ENCODE results near the gene IGSF10. TPM values are rescaled to one million over a fixed set of nuclear protein-coding genes. Genes with fewer than 3 reads are reported as not detected.

IGSF10 gene
- total and polyA plus RNA-seq, 2 of the 13 experiments (the other 11 are each of a cell fraction or from before 2014, with no cell fraction given): 0.16 TPM; not detected in 1

GRCh38 chr3:151432616-151433372 lies 28.1 kb downstream of the IGSF10 start:
- H4K20me1 ChIP-seq (ENCODE audit: insufficient read depth, low read length): no peaks in the 10 kb centered on the region
- DNase-seq (ENCODE audit: low spot score) (no peak), ATAC-seq (no peak), FAIRE-seq (no peak)
- ChIA-PET POLR2A (no interaction called here), CTCF (ENCODE audit: low intra/inter-chr PET ratio, low total read pairs) (no interaction called here)
- TF ChIP-seq FOXO4 (CRISPR knock-in tag; conservative IDR thresholded peaks at IDR 0.05) (no peak), MAFK (conservative IDR thresholded peaks at IDR 0.05 in 1 of 2, IDR thresholded peaks at IDR 0.05 in 1 of 2; ENCODE audit: low read length in 2 of 2) (peak; percentile 15 to 43; a peak in 1 of 4 replicates)
- H3K27me3 ChIP-seq (ENCODE audit: control insufficient read depth in 1 of 2, insufficient read depth in 2 of 2, low read length in 2 of 2): no peaks in the 10 kb centered on the region; a peak in 1 of 5 replicates
- intact Hi-C loops (cut with micrococcal nuclease; ENCODE audit: unreplicated experiment) (no loop called here), in situ Hi-C loops (cut with HindIII; ENCODE audit: extremely low pct_ligation_motif_present, low pct_unique_long_range_greater_than_20kb) (no loop called here)
- 43% methylated on average over 7 of the region's 7 CpGs for WGBS (ENCODE audit: low lambda C conversion rate)
- H2AFZ ChIP-seq (ENCODE audit: low read length): no peak overlapping the region
- no peak overlapping the region for H3K27ac ChIP-seq (ENCODE audit: extremely low read length, insufficient read depth, low read length)
- no peaks in the 10 kb centered on the region for H3K4me1 ChIP-seq (ENCODE audit: insufficient read depth, low read length)
- H3K79me2 ChIP-seq (ENCODE audit: insufficient read depth, low read length): no peaks in the 10 kb centered on the region
- no peak overlapping the region for H3K9ac ChIP-seq (ENCODE audit: insufficient read depth, low read depth, low read length)
- no TSS peak for BruUV-seq (replicated peaks)
- H3K9me3 ChIP-seq (ENCODE audit: low read length): no peaks in the 10 kb centered on the region
- H3K4me2 ChIP-seq (ENCODE audit: low read depth, low read length): no peak overlapping the region
- no peak overlapping the region for H3K4me3 ChIP-seq (replicated peaks in 1 of 3; ENCODE audit: insufficient read depth in 1 of 3, low read depth in 2 of 3, low read length in 3 of 3)
- no peaks in the 10 kb centered on the region for H3K36me3 ChIP-seq (replicated peaks in 1 of 2; ENCODE audit: control insufficient read depth in 1 of 2, insufficient read depth in 2 of 2, low read length in 2 of 2)

GRCh38 chr3:151431940-151432339 lies 28.9 kb downstream of the IGSF10 start:
- CTCF ChIA-PET (ENCODE audit: low intra/inter-chr PET ratio, low total read pairs): no interaction called here
- Histone ChIP-seq H3K9me3 (ENCODE audit: low read length) (no peaks in the 10 kb centered on the region), H3K36me3 (replicated peaks in 1 of 2; ENCODE audit: control insufficient read depth in 1 of 2, insufficient read depth in 2 of 2, low read length in 2 of 2) (no peaks in the 10 kb centered on the region), H3K9ac (ENCODE audit: insufficient read depth, low read depth, low read length) (no peak overlapping the region), H3K4me2 (ENCODE audit: low read depth, low read length) (no peak overlapping the region), H2AFZ (ENCODE audit: low read length) (no peak overlapping the region), H3K4me3 (replicated peaks in 1 of 3; ENCODE audit: insufficient read depth in 1 of 3, low read depth in 2 of 3, low read length in 3 of 3) (no peak overlapping the region), H3K27ac (ENCODE audit: extremely low read length, insufficient read depth, low read length) (no peak overlapping the region), H4K20me1 (ENCODE audit: insufficient read depth, low read length) (no peaks in the 10 kb centered on the region), H3K79me2 (ENCODE audit: insufficient read depth, low read length) (no peaks in the 10 kb centered on the region), H3K27me3 (ENCODE audit: control insufficient read depth in 1 of 2, insufficient read depth in 2 of 2, low read length in 2 of 2) (no peaks in the 10 kb centered on the region; a peak in 1 of 5 replicates), H3K4me1 (ENCODE audit: insufficient read depth, low read length) (no peaks in the 10 kb centered on the region)
- FAIRE-seq (no peak), ATAC-seq (no peak), DNase-seq (ENCODE audit: low spot score) (no peak)
- POLR2A ChIA-PET: no interaction called here
- WGBS (ENCODE audit: low lambda C conversion rate): 45% methylated on average over 3 of the region's 3 CpGs
- BruUV-seq (replicated peaks): no TSS peak
- intact Hi-C loops (cut with micrococcal nuclease; ENCODE audit: unreplicated experiment) (no loop called here), in situ Hi-C loops (cut with HindIII; ENCODE audit: extremely low pct_ligation_motif_present, low pct_unique_long_range_greater_than_20kb) (no loop called here)
- TF ChIP-seq FOSL1 (CRISPR knock-in tag; IDR thresholded peaks at IDR 0.05; ENCODE audit: borderline replicate concordance) (no peak), CBX5 (CRISPR knock-in tag; IDR thresholded peaks at IDR 0.05; ENCODE audit: borderline replicate concordance) (no peak), ZNF710 (CRISPR knock-in tag; IDR thresholded peaks at IDR 0.05; ENCODE audit: borderline replicate concordance) (no peak), ZNF431 (CRISPR knock-in tag; IDR thresholded peaks at IDR 0.05; ENCODE audit: borderline replicate concordance, low read depth) (no peak), ZNF138 (CRISPR knock-in tag; IDR thresholded peaks at IDR 0.05; ENCODE audit: low read depth) (no peak), TGIF2 (CRISPR knock-in tag; IDR thresholded peaks at IDR 0.05) (no peak)

Measured in HepG2 (cell line).